GM12865 (cell line): ENCODE measurements around the gene PSMD2.

Source experiments
- DNase-seq: peaks from one replicate; pipeline ENCODE4 v3.0.0; 2010; ENCODE audit warnings: low read depth
- H3K4me3 ChIP-seq: 2 replicates; pipeline ENCODE4 v1.5.1; 2011; ENCODE audit warnings: mild to moderate bottlenecking, low read depth, low read length, control low read depth
- CTCF ChIP-seq: IDR thresholded peaks from 2 replicates; pipeline ENCODE4 v1.5.1; 2011; ENCODE audit warnings: low read length, control low read depth, low read depth, inconsistent platforms; ENCODE audit not compliant: insufficient read depth; ENCODE audit errors: missing control alignments

Gene PSMD2

GRCh38 chr3:184351511-184352148 lies 52.6 kb downstream of the PSMD2 start:
- no peak overlapping the region for H3K4me3 ChIP-seq
- no peak for DNase-seq
- TF ChIP-seq CTCF, result no peak

- H3K4me3 ChIP-seq, result no peak overlapping the region
- DNase-seq, result no peak
- TF ChIP-seq CTCF, result no peak
These were observed 53.2 kb downstream of the PSMD2 start for GRCh38 chr3:184352149-184352785.

DNA sequence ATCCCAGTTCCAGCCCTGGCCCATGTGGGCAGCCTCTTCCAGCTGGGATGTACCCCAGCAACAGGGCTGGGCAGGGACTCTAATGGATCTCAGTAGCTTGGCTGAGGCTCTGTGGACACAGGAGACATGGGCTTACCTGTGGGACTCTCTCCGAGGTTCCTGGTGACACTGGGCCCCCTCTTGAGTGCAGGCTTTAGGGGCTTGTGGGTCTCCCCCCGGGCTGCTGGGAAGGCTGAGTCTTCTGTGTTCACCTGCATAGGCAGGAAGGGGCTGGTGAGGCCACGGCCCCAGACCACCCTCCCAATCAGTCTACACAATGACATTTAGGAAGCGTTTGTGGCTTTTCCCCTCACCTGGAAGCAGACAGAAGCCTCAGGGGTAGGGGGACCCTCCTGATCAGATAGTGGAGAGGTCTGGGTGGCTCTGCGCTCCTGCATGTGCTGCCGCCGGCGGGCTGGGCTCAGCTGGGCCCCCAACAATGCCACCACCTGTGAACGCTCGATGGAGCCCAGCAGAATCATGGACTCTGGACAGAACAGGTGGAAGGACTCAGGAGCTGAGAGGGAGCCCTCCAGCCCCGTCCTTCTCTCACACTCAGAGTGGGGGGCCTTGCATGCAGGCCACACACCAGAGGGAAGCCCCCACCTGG lies 54.0 kb downstream of the PSMD2 start:
- TF ChIP-seq CTCF, result no peak
- no peak overlapping the region for H3K4me3 ChIP-seq
- DNase-seq, result no peak

DNA sequence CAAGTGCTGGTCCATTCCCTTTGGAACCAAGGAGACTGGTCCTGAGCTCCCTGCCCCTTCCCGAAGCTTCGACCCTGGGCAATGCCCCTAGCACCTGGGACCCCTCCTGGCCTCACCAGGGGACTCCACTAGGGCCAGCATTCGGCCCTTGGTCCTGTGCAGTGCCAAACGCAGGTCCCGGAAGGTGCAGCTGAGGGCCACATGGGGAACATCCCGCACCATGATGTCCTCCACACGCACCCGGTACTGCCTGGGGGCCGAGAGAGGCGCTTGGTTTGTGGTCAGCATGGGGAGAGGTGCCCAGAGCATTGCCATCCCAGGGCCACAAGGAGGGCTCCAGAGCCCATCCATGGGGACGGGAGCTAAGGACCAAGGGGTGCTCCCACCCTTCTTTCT lies 54.5 kb downstream of the PSMD2 start:
- DNase-seq, result no peak
- no peak overlapping the region for H3K4me3 ChIP-seq
- no peak for TF ChIP-seq CTCF

DNA sequence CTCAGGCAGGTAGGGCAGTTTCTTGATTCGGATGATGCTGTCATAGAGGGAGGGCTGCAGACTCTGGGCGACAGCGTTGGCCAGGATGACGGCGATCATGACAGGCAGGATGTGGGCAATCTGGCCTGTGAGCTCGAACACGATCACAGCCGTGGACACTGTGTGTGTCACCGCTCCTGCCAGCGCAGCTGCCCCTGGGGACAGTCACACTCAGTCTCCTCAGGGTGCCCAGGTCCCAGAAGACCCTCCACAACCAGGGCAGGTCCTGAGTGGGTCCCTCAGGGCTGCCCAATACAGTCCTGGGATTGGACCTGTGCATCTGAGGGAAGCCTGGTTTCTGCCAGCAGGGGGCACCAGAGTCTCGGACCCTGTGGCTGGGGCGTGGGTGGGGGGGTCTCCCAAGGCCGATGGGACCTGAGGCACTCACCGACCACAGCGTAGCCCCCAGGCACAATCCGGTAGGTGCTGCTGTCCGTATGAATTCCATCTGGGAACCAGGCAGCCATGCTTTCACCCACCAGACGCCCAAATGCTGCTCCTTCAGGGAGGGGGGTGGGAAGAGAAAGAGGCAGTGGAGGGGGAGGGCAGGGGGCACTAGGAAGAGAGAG lies 55.2 kb downstream of the PSMD2 start:
- no peak overlapping the region for H3K4me3 ChIP-seq
- DNase-seq, result peak; percentile 51
- TF ChIP-seq CTCF, result peak; percentile 78

DNA sequence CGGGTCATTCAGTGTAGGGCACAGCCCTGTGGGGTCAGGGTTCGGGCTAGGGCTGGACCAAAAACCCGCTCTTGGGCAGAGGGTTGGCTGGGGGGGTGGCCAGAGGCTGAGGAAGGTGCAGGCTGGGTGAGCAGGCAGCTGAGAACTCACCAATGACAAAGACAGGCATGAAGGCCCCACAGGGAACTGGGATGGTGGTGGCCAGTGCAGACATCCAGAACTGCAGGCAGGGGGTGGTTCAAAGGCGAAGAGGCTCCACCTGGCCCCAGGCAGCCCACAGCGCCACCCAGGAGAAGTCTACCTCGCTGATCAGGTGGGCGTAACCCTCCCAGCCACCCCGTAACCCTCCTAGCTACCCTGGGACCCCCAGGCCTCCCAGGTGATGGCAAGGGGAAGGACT lies 55.7 kb downstream of the PSMD2 start:
- TF ChIP-seq CTCF, result no peak
- no peak for DNase-seq

More for the DNA sequence above, 55.7 kb downstream of the PSMD2 start:
- no peak overlapping the region for H3K4me3 ChIP-seq
